Measurements from ENCODE around the gene VTCN1.

VTCN1 gene

DNA sequence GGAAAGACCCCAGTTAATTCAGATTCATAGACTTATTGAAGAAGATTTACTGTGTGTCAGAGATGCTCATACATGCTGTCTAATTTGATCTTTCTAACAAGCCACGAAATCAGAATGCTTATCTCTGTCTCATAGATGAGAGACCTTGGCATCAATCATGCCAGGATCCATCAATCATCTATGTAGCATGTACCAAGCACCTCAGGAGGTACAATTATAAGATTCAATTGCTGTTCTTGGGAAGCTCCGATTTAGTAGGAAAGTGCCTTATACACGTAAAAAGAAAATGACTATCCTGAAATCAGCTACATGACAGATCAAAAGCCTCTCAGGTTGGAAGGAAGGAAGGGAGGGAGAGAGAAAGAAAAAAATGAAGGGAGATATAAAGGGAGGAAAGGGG lies 18.5 kb upstream of the VTCN1 start:
- Mint-ChIP-seq H3K4me1 (ENCODE audit: low read depth) (no peaks in the 10 kb centered on the region), H3K36me3 (ENCODE audit: low read depth) (no peaks in the 10 kb centered on the region), H3K27me3 (ENCODE audit: low read depth) (no peaks in the 10 kb centered on the region), H3K4me3 (no peak overlapping the region), H3K27ac (no peak overlapping the region), H3K9me3 (no peaks in the 10 kb centered on the region)

DNA sequence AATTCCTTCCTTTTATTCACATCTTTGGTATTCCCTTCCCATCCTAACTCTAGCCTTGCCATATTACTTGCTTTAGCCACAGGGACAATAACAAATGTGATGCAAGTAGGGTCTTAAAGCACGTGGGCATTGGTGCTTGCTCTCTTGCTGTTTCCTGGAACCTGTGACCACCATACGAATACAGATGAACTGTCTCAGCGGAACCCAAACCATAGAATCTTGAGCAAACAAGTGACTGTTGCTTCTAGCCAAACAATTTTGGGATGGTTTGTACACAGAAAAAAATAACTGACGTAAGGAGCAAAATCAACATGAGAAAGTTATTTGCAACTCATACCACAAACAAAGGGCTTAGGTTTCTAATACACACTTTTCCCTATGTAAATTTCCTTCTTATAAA lies 15.2 kb upstream of the VTCN1 start:
- Mint-ChIP-seq H3K4me1 (ENCODE audit: low read depth) (no peaks in the 10 kb centered on the region), H3K4me3 (no peak overlapping the region), H3K27me3 (ENCODE audit: low read depth) (no peaks in the 10 kb centered on the region), H3K36me3 (ENCODE audit: low read depth) (no peaks in the 10 kb centered on the region), H3K27ac (no peak overlapping the region), H3K9me3 (no peaks in the 10 kb centered on the region)

DNA sequence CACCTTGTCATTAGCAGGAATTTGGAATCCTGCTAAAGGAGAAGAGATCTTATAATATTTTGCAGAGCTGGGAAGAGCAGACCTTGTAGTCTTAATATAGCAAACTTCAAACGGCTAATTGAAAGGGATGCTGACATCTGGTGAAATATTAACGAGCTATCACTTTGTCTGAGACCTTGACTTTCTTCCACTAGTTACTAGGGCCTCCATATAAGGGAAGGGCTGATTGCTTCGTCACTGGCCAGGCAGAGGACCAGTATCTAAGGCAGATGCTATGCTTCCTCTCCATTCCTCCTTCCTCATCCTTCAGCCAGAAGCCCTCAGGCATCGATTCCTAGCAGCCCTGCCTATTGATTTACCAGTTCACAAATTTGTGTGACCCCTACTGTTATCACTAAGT lies 6.0 kb upstream of the VTCN1 start:
- Mint-ChIP-seq H3K4me3 (no peak overlapping the region), H3K4me1 (ENCODE audit: low read depth) (no peaks in the 10 kb centered on the region), H3K9me3 (no peaks in the 10 kb centered on the region), H3K36me3 (ENCODE audit: low read depth) (no peaks in the 10 kb centered on the region), H3K27me3 (ENCODE audit: low read depth) (no peaks in the 10 kb centered on the region), H3K27ac (no peak overlapping the region)

DNA sequence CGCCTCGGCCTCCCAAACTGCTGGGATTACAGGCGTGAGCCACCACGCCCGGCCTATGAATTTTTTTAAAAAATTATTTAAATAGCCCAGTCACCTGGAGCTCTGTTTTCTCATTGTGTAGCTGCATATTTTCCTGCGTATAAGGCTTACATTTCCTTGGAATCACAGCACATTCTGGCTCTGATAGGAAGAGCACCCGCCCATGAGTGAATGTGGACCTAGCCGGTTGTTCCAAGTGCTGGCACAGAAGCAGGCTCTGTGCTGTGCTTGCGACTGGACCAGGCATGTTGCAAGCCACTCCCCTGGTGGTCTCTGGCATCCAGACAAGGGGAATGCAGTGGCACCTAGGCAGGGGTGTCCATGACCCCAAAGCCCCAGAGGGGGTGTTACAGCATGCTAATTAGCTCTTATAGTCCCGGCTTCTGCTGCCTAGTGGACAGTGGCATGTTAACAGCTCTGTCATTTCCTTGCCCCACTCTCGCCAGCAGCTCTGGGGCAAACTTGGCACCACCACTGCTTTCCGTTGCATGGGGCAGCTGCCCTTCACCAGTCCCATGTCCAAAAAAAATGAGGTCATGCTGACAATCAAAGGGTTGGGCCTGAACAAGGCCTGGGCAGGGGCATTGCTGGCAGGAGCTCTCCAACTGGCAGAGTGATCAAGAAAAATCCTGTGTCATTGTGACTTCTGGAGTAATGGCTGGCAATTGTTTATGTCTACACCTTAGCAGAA lies 5.2 kb upstream of the VTCN1 start:
- Mint-ChIP-seq H3K4me1 (ENCODE audit: low read depth) (no peaks in the 10 kb centered on the region), H3K36me3 (ENCODE audit: low read depth) (no peaks in the 10 kb centered on the region), H3K27ac (no peak overlapping the region), H3K4me3 (no peak overlapping the region), H3K9me3 (no peaks in the 10 kb centered on the region), H3K27me3 (ENCODE audit: low read depth) (no peaks in the 10 kb centered on the region)

DNA sequence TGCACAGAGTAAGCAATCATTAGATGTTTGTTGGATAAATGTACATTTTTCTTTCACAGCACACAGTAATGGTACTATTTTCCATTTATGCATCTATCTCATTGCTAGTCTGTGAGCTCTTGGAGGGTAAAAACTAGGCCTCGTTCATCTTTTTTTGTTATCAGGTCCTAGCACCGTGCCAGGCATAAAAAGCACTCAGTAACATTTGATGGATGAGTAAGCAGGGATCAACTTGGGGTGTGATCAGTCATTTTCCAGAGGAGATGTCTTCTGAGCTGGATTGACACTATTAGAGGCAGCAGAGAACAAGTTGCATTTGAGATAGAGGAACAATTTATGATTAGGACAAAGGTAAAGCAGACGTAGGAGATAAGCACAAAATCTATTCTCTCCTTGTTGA lies 4.3 kb upstream of the VTCN1 start:
- H3K36me3 Mint-ChIP-seq (ENCODE audit: low read depth) = no peaks in the 10 kb centered on the region
- H3K27ac Mint-ChIP-seq = no peak overlapping the region
- H3K4me3 Mint-ChIP-seq = no peak overlapping the region
- no peaks in the 10 kb centered on the region for H3K27me3 Mint-ChIP-seq (ENCODE audit: low read depth)
- H3K9me3 Mint-ChIP-seq = no peaks in the 10 kb centered on the region
- no peaks in the 10 kb centered on the region for H3K4me1 Mint-ChIP-seq (ENCODE audit: low read depth)

DNA sequence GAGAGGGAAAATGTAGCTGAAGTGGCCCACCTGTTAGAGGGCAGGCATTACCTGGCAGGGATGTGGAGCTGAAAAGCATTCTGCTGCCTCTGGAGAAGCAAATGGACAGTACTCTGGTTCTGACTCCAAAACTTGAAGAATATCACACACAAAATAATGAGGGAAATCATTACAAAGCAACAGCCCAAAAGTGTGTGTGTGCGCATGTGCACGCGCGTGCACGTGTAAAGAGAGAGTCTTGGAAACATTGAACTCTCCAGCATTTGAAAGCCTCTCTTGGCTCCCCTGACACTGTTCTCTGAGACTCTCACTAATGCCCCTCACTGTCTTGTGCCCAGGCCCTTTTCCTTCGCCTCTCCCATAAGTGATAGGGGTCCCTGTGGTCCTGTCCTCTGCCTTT lies 2.3 kb upstream of the VTCN1 start:
- Mint-ChIP-seq H3K27me3 (ENCODE audit: low read depth) (no peaks in the 10 kb centered on the region), H3K27ac (no peak overlapping the region), H3K9me3 (no peaks in the 10 kb centered on the region), H3K4me1 (ENCODE audit: low read depth) (no peaks in the 10 kb centered on the region), H3K4me3 (no peak overlapping the region), H3K36me3 (ENCODE audit: low read depth) (no peaks in the 10 kb centered on the region)

DNA sequence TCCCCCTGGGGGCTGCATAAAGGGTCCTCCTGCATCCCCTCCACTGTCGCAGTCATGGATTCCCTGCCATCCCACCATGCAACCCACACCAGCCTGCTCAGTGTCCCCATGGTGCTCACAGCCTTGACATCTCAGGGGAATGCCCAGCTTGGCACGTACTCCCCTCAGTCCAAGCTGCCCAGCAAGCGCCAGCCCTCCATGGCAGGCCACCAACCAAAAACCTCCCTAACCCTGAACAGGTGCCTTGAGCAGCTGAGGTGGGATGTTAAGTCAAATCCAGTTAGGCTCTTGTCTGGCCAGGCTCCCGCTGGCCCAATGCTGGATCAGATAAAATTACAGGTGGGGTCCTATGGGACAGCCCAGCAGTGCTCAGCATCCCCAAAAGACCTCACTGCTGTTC lies 341 bp downstream of the VTCN1 start:
- Mint-ChIP-seq H3K27ac (no peak overlapping the region), H3K4me1 (ENCODE audit: low read depth) (no peaks in the 10 kb centered on the region), H3K9me3 (no peaks in the 10 kb centered on the region)

DNA sequence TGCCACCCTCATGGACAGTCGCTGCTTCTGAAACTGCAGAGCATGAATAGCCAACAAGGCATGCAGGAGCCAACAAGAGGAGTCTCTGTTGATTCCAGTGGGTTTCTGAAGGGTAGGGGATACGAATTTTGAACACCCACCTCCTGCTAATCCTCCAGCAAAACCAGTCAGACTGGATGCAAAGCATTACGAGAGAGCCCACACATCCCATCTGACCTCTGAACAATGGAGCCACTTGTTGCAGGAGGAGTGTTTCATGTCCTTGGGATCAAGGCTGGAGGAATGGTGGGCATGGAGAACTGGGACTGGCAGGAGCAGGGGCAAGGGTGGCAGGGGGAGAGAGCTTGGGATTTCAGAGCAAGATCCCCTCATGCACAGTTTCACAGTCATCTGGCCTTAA lies 1.6 kb downstream of the VTCN1 start:
- no peaks in the 10 kb centered on the region for H3K4me1 Mint-ChIP-seq (ENCODE audit: low read depth)
- H3K4me3 Mint-ChIP-seq = no peak overlapping the region
- no peaks in the 10 kb centered on the region for H3K36me3 Mint-ChIP-seq (ENCODE audit: low read depth)
- no peaks in the 10 kb centered on the region for H3K9me3 Mint-ChIP-seq
- H3K27me3 Mint-ChIP-seq (ENCODE audit: low read depth) = no peaks in the 10 kb centered on the region
- no peak overlapping the region for H3K27ac Mint-ChIP-seq

More for the DNA sequence above, 341 bp downstream of the VTCN1 start:
- Mint-ChIP-seq H3K4me3 (no peak overlapping the region), H3K36me3 (ENCODE audit: low read depth) (no peaks in the 10 kb centered on the region), H3K27me3 (ENCODE audit: low read depth) (no peaks in the 10 kb centered on the region)

DNA sequence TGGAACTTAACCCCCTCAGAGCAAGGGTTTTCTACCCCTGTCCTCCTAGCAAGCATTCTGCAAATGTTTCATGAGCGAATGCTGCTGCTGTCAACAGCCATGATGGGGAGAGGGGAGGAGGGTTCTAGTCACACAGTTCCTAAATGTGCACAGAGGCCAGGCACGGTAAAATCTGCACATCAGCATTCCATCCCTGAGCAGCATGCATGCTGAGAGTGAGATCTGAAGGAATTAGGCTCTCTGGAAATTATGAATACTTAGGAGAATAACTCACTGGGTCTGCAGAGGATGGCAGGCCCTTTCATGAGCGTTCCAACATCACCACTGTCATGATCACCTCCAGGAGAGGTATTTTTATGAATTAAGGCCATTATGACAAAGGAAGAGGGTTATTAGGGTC lies 2.1 kb downstream of the VTCN1 start:
- Mint-ChIP-seq H3K27me3 (ENCODE audit: low read depth) (no peaks in the 10 kb centered on the region), H3K4me3 (no peak overlapping the region), H3K27ac (no peak overlapping the region), H3K36me3 (ENCODE audit: low read depth) (no peaks in the 10 kb centered on the region), H3K4me1 (ENCODE audit: low read depth) (no peaks in the 10 kb centered on the region), H3K9me3 (no peaks in the 10 kb centered on the region)

DNA sequence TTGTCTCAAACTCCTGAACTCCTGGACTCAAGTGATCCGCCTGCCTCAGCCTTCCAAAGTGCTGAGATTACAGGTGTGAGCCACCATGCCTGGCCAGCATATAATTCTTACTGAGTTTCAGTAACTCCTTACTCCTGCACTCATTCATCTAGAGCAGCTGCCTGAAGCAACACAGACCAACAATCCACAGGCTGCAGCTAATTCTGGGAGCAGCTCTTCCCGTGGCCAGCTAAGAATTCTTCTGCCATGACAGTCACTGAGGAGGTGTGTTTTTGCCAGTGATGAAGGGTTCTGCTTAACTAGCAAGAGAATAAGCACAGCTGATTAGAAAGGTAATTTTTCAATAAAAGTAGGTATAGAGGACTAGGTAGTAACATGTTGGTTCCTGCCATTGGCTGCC lies 5.4 kb downstream of the VTCN1 start:
- Mint-ChIP-seq H3K27ac (no peak overlapping the region), H3K4me1 (ENCODE audit: low read depth) (no peaks in the 10 kb centered on the region)

DNA sequence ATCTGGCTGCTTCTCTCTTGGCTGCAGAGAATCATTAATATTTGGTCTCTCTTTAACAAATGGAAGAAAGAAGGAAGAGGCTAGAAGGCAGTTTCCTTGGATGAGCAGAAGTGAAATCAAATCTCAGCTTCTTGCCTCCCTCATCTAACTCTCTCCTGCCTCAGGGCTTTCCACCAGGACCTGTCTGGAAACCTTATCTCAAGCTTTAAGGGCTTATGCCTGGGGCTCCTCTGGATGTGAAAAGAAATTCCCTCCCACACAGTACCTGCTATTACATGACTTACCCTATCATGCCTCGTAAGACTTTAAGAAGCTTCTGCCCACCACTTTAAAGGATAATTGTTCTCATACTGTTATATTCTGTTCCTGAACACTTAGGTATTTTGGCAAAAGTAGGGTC lies 8.9 kb downstream of the VTCN1 start:
- Mint-ChIP-seq H3K27ac (no peak overlapping the region), H3K4me3 (no peak overlapping the region), H3K9me3 (no peaks in the 10 kb centered on the region), H3K27me3 (ENCODE audit: low read depth) (peaks cover 5% of the 10 kb centered on the region), H3K4me1 (ENCODE audit: low read depth) (no peaks in the 10 kb centered on the region), H3K36me3 (ENCODE audit: low read depth) (no peaks in the 10 kb centered on the region)

More for the DNA sequence above, 5.4 kb downstream of the VTCN1 start:
- peaks cover 5% of the 10 kb centered on the region for H3K27me3 Mint-ChIP-seq (ENCODE audit: low read depth)
- H3K9me3 Mint-ChIP-seq = no peaks in the 10 kb centered on the region
- no peaks in the 10 kb centered on the region for H3K36me3 Mint-ChIP-seq (ENCODE audit: low read depth)
- no peak overlapping the region for H3K4me3 Mint-ChIP-seq

DNA sequence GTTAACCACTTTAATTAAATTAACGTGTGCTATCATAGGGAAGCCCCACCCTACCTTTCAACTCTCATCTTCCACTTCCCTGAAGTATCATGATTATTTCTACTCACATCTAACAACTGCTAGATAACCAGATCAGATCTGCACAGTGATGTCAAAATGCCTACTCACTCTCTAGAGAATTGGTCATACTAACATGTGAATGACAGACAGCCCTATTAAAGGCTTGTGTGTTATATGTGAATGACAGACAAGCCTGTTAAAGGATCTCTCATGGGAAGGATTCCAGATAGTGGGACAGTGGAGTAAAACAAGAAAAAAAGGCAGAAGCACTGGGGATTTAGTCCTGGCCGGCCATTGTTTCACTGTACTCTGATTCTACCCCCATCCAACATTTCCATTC lies 12.6 kb downstream of the VTCN1 start:
- no peaks in the 10 kb centered on the region for H3K36me3 Mint-ChIP-seq (ENCODE audit: low read depth)
- no peak overlapping the region for H3K4me3 Mint-ChIP-seq
- no peaks in the 10 kb centered on the region for H3K4me1 Mint-ChIP-seq (ENCODE audit: low read depth)
- H3K27ac Mint-ChIP-seq = no peak overlapping the region
- H3K27me3 Mint-ChIP-seq (ENCODE audit: low read depth) = peaks cover 5% of the 10 kb centered on the region
- H3K9me3 Mint-ChIP-seq = no peaks in the 10 kb centered on the region

DNA sequence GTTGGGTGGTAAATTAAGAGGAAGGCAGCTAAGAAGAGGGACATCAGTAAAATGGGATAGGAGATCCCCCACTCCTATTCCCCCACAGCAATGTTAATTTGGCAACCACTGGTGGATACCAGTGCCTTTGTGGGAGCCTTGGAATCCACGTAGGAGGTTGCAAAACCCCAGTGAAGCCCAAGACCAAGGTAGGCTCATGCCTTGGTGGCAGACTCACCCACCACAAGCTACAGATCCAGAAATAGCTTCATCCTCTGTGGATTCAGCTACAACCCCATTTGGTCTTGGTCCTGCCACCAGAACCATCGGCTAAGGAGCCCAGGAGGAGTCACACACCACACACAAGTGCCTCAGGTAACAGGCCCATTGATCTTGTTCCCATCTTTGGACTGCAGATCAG lies 21.0 kb downstream of the VTCN1 start:
- no peaks in the 10 kb centered on the region for H3K4me1 Mint-ChIP-seq (ENCODE audit: low read depth)
- H3K36me3 Mint-ChIP-seq (ENCODE audit: low read depth) = no peaks in the 10 kb centered on the region
- no peaks in the 10 kb centered on the region for H3K9me3 Mint-ChIP-seq
- peaks cover 10% of the 10 kb centered on the region for H3K27me3 Mint-ChIP-seq (ENCODE audit: low read depth)
- H3K27ac Mint-ChIP-seq = no peak overlapping the region
- no peak overlapping the region for H3K4me3 Mint-ChIP-seq

DNA sequence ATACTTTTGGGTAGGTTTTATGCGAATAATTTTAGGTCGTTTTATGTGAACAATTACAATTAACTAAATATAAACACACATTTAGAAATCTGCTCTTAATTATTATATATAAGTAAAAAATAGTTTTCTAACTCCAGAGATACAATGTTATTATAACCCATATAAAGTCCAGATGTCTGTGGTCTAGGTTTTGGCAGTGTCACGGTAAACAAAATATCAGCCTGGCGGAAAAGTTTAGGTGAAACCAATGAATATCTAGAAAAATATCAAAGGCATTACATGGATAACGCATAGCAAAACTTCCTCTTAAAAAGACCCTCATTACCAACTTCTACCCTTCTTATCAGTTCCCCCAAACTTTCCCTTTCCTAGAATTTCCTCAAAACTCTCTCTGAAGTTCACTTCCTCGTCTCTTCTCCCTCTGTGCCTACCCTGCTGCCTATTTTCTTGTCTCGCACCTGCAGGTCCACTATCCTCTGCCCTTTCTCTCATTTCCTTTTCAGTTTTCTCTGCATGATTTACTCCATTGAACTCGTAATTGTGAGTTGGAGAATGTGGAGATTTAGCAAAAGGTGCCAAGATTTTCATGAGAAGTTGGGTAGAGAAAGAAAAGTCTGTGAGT lies 21.8 kb downstream of the VTCN1 start:
- no peaks in the 10 kb centered on the region for H3K36me3 Mint-ChIP-seq (ENCODE audit: low read depth)
- H3K4me3 Mint-ChIP-seq = no peak overlapping the region
- peaks cover 10% of the 10 kb centered on the region for H3K27me3 Mint-ChIP-seq (ENCODE audit: low read depth)
- no peaks in the 10 kb centered on the region for H3K9me3 Mint-ChIP-seq
- H3K4me1 Mint-ChIP-seq (ENCODE audit: low read depth) = no peaks in the 10 kb centered on the region
- no peak overlapping the region for H3K27ac Mint-ChIP-seq

DNA sequence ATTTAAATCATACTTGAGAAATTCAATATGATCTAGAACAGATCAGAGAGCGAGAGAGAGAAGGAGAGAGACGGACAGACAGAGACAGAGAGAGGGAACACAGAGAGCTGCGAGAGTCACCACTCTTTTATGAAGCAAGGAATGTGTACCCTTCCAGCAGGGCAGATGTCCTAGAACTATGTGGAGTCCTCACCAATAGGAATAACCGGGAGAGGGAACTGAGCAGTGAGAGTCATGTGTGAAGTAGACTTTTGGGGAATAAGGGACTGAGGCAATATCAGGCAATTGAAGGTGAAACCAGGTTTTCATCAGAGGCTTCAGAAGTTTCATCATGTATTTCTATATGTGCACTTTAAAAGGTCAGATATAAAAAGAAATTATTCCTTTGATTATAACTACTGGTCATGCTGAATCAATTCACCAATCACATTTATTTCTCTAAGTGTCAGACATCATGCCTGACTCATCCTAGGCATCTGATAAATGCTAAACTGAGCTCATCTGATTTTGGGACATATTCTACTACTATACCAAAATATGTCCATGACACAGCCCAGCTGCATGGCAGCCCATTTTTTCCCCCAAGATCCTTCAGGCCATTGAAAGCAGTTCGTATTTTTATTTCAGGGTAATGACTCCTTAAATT lies 22.4 kb downstream of the VTCN1 start:
- Mint-ChIP-seq H3K9me3 (no peaks in the 10 kb centered on the region), H3K4me1 (ENCODE audit: low read depth) (no peaks in the 10 kb centered on the region), H3K4me3 (no peak overlapping the region), H3K27me3 (ENCODE audit: low read depth) (peaks cover 10% of the 10 kb centered on the region), H3K27ac (no peak overlapping the region), H3K36me3 (ENCODE audit: low read depth) (no peaks in the 10 kb centered on the region)
